Epithelial cell of proximal tubule (primary cell): ENCODE results near the gene ZNF431. TPM values are rescaled to one million over a fixed set of nuclear protein-coding genes. Genes with fewer than 3 reads are reported as not detected.
A peak's percentile ranks its signal among the peaks of the same experiment; 100 is the strongest.

ENCODE experiments used
- DNase-seq: peaks from one replicate; pipeline ENCODE4 v3.0.0-alpha.2; 2011; ENCODE audit warnings: low read depth
- H3K4me3 ChIP-seq: 2 replicates; pipeline ENCODE4 v1.5.1; 2011; ENCODE audit warnings: low read depth, mild to moderate bottlenecking, low read length
- total RNA-seq: library from RNA; depleted of rRNA; stranded (reverse); fragments of >200 nt; gene quantifications from 2 replicates; pipeline ENCODE4 v1.2.3, GENCODE V29; 2015
- TF ChIP-seq, protein P1 (sequence below): conservative IDR thresholded peaks from 2 replicates; pipeline ENCODE4 v1.5.1; 2012; ENCODE audit warnings: low read depth, mild to moderate bottlenecking, low read length

The ZNF431 gene
- total RNA-seq, 1 donor from 2014 or later = 2.9 TPM

DNA sequence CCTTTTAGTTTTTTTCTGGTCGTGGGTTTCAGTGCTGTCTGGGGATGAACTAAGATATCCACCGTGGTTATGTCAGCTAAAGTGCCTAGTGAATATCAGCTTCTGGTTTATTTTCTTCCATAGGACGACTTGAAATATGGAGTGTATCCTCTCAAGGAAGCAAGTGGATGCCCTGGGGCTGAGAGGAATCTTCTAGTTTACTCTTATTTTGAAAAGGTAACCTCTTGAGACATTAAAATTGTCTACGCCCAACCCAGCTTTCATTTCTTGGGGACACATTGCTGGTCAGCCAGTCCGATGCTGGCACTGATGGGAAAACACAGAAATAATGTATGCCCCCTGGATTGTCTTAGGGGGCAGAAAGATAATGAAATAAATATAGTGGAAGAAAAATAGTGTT, 1.6 kb downstream of the ZNF431 start:
- no peak for DNase-seq
- TF ChIP-seq, protein P1, sequence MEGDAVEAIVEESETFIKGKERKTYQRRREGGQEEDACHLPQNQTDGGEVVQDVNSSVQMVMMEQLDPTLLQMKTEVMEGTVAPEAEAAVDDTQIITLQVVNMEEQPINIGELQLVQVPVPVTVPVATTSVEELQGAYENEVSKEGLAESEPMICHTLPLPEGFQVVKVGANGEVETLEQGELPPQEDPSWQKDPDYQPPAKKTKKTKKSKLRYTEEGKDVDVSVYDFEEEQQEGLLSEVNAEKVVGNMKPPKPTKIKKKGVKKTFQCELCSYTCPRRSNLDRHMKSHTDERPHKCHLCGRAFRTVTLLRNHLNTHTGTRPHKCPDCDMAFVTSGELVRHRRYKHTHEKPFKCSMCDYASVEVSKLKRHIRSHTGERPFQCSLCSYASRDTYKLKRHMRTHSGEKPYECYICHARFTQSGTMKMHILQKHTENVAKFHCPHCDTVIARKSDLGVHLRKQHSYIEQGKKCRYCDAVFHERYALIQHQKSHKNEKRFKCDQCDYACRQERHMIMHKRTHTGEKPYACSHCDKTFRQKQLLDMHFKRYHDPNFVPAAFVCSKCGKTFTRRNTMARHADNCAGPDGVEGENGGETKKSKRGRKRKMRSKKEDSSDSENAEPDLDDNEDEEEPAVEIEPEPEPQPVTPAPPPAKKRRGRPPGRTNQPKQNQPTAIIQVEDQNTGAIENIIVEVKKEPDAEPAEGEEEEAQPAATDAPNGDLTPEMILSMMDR = no peak
- no peak overlapping the region for H3K4me3 ChIP-seq

- peak; percentile 25 for DNase-seq
- TF ChIP-seq, protein P1 = no peak
- H3K4me3 ChIP-seq = no peak overlapping the region
These were observed 2.0 kb downstream of the ZNF431 start for GRCh38 chr19:21143854-21144253.

GRCh38 chr19:21147540-21147939, 5.7 kb downstream of the ZNF431 start:
- DNase-seq = no peak
- TF ChIP-seq, protein P1 = no peak
- no peak overlapping the region for H3K4me3 ChIP-seq

DNA sequence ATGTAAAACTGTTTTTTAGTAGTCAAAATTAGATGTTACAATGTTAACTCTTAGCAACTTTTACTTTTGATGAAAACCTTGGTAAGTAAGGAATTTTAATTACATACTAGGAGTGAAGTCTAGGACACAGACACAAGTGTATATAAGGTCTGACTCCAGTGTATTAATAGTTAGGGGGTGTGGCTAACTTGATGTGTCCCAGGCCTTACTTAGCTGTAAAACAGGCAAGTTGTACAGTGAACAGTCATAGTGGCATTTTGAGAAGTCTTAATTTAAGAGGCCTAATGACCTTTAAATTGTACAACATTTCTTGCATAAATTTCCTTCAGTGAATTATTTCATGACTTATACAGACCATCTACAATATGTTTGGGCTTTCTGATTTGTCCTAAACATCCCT, 6.8 kb downstream of the ZNF431 start:
- no peak for DNase-seq
- H3K4me3 ChIP-seq = no peak overlapping the region
- TF ChIP-seq, protein P1 = no peak

- TF ChIP-seq, protein P1 = no peak
- H3K4me3 ChIP-seq = no peak overlapping the region
- no peak for DNase-seq
These were observed 8.0 kb downstream of the ZNF431 start for GRCh38 chr19:21149877-21150276.

DNA sequence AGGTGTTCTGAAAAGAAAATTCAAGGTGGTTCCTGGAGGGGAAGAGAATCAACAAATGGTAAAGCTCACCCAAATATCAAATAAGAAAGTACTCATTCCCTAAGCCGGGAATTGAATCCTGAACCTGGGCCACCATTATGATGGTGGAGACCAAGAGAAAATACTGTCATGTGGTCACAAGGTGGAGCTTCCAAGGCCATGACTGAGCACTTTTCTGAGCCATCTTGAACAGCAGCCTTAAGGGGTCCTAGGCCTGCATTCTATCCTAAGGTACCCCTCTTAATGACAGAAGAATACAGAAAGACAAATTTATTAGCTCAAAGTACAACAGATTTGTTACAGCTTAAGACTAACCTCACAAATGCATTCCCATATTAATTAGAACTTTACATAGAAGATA, 9.6 kb downstream of the ZNF431 start:
- no peak for DNase-seq
- no peak overlapping the region for H3K4me3 ChIP-seq
- TF ChIP-seq, protein P1 = no peak

DNA sequence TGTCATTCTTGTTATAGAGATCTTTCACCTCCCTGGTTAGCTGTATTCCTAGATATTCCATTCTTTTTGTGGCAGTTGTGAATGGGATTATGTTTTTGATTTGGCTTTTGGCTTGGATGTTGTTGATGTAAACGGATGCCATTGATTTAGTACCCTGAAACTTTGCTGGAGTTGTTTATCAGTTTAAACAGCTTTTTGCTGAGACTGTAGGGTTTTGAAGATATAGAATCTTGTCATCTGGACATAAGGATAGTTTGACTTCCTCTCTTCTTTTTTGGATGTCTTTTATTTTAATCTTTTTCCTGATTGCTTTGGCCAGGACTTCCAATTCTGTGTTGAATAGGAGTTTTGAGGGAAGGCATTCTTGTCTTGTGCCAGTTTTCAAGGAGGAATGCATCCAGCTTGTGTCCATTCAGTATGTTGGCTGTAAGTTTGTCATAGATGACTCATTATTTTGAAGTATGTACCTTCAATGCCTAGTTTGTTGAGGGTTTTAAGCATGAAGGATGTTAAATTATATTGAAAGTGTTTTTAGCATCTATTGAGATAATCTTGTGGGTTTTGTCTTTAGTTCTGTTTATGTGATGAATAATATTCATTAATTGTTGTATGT, 16.8 kb downstream of the ZNF431 start:
- TF ChIP-seq, protein P1 = no peak
- H3K4me3 ChIP-seq = no peak overlapping the region
- DNase-seq = no peak
